SK-N-SH (cell line): Measurements from ENCODE around the gene ADRA2A.

ENCODE experiments used
- CTCF ChIP-seq: fragments of 200-600 bp; sonication (generic); IDR thresholded peaks from 2 replicates; pipeline ENCODE4 v1.6.1; 2017; ENCODE audit warnings: antibody characterized with exemption, mild to moderate bottlenecking, moderate library complexity
- EP300 ChIP-seq, 2 experiments: IDR thresholded peaks; 2 replicates each; pipeline versions ENCODE4 v1.4.0 to v1.6.1; 2012; ENCODE audit warnings: borderline replicate concordance in 1 of 2, low read depth in 1 of 2, low read length in 1 of 2
- FOXJ3 ChIP-seq: sonication (generic); formaldehyde crosslinking; IDR thresholded peaks from 2 replicates; pipeline ENCODE4 v1.5.1; 2020; ENCODE audit warnings: mild to moderate bottlenecking, missing genetic modification reagents
- JUND ChIP-seq: IDR thresholded peaks from 2 replicates; pipeline ENCODE4 v1.4.0; 2012
- MAX ChIP-seq: IDR thresholded peaks from 2 replicates; pipeline ENCODE4 v1.4.0; 2012; ENCODE audit warnings: low read depth
- MEF2A ChIP-seq: IDR thresholded peaks from 2 replicates; pipeline ENCODE4 v1.4.0; 2012; ENCODE audit warnings: low read depth, borderline replicate concordance
- PBX3 ChIP-seq: IDR thresholded peaks from 2 replicates; pipeline ENCODE4; 2012
- RFX5 ChIP-seq: IDR thresholded peaks from 2 replicates; pipeline ENCODE4 v1.6.1; 2012; ENCODE audit warnings: mild to moderate bottlenecking, improper control_type of control experiment, low read length
- TAF1 ChIP-seq: IDR thresholded peaks from 2 replicates; pipeline ENCODE4 v1.6.1; 2012; ENCODE audit warnings: low read depth, mild to moderate bottlenecking, low read length, moderate library complexity, borderline replicate concordance
- USF2 ChIP-seq: fragments of 150-350 bp; IDR thresholded peaks from 2 replicates; pipeline ENCODE4 v1.6.1; 2017; ENCODE audit warnings: antibody characterized with exemption, low read length, low read depth, borderline replicate concordance

- TF ChIP-seq TAF1 (no peak), FOXJ3 (CRISPR knock-in tag) (no peak), MAX (no peak), CTCF (no peak), USF2 (no peak), RFX5 (no peak), JUND (no peak), PBX3 (no peak), EP300 (IDR thresholded peaks at IDR 0.05; ENCODE audit: borderline replicate concordance in 1 of 2, low read depth in 1 of 2, low read length in 1 of 2) (no peak), MEF2A (no peak)
These were observed 11.2 kb downstream of the ADRA2A start for GRCh38 chr10:111087968-111088505.
